ENCODE measurements around the gene TRUB1.

- TF ChIP-seq, protein P1, sequence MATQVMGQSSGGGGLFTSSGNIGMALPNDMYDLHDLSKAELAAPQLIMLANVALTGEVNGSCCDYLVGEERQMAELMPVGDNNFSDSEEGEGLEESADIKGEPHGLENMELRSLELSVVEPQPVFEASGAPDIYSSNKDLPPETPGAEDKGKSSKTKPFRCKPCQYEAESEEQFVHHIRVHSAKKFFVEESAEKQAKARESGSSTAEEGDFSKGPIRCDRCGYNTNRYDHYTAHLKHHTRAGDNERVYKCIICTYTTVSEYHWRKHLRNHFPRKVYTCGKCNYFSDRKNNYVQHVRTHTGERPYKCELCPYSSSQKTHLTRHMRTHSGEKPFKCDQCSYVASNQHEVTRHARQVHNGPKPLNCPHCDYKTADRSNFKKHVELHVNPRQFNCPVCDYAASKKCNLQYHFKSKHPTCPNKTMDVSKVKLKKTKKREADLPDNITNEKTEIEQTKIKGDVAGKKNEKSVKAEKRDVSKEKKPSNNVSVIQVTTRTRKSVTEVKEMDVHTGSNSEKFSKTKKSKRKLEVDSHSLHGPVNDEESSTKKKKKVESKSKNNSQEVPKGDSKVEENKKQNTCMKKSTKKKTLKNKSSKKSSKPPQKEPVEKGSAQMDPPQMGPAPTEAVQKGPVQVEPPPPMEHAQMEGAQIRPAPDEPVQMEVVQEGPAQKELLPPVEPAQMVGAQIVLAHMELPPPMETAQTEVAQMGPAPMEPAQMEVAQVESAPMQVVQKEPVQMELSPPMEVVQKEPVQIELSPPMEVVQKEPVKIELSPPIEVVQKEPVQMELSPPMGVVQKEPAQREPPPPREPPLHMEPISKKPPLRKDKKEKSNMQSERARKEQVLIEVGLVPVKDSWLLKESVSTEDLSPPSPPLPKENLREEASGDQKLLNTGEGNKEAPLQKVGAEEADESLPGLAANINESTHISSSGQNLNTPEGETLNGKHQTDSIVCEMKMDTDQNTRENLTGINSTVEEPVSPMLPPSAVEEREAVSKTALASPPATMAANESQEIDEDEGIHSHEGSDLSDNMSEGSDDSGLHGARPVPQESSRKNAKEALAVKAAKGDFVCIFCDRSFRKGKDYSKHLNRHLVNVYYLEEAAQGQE (IDR thresholded peaks at IDR 0.05; ENCODE audit: insufficient read depth in 1 of 2, low read depth in 2 of 2, low read length in 1 of 2), result no peak
- TF ChIP-seq, protein P2, sequence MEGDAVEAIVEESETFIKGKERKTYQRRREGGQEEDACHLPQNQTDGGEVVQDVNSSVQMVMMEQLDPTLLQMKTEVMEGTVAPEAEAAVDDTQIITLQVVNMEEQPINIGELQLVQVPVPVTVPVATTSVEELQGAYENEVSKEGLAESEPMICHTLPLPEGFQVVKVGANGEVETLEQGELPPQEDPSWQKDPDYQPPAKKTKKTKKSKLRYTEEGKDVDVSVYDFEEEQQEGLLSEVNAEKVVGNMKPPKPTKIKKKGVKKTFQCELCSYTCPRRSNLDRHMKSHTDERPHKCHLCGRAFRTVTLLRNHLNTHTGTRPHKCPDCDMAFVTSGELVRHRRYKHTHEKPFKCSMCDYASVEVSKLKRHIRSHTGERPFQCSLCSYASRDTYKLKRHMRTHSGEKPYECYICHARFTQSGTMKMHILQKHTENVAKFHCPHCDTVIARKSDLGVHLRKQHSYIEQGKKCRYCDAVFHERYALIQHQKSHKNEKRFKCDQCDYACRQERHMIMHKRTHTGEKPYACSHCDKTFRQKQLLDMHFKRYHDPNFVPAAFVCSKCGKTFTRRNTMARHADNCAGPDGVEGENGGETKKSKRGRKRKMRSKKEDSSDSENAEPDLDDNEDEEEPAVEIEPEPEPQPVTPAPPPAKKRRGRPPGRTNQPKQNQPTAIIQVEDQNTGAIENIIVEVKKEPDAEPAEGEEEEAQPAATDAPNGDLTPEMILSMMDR (IDR thresholded peaks at IDR 0.05), result no peak
- no peak for TF ChIP-seq POLR2AphosphoS5 (IDR thresholded peaks at IDR 0.05; ENCODE audit: low read depth, low read length)
- no peak for TF ChIP-seq TCF7L2 (IDR thresholded peaks at IDR 0.05; ENCODE audit: low read depth, low read length)
Measured at GRCh38 chr10:114928818-114929217, 9.2 kb upstream of the TRUB1 start.

Data from Panc1 (cell line).